H9 (cell line): Measurements from ENCODE around the gene LYST. TPM values are rescaled to one million over a fixed set of nuclear protein-coding genes. Genes with fewer than 3 reads are reported as not detected.

Source experiments
- DNase-seq: peaks from one replicate; pipeline ENCODE4 v3.0.0-alpha.2; 2017
- H2AFZ ChIP-seq: one replicate; pipeline ENCODE4 v1.6.1; 2013; ENCODE audit warnings: mild to moderate bottlenecking, low read length, control low read depth, moderate library complexity
- H2AK5ac ChIP-seq: 2 replicates; pipeline ENCODE4 v1.6.1; 2013; ENCODE audit warnings: low read length, control low read depth, mixed read lengths; ENCODE audit not compliant: insufficient read length
- H2BK120ac ChIP-seq: one replicate; pipeline ENCODE4 v1.6.1; 2013; ENCODE audit warnings: low read depth, mild to moderate bottlenecking, low read length, control low read depth, inconsistent platforms; ENCODE audit not compliant: poor library complexity, severe bottlenecking
- H2BK12ac ChIP-seq: 2 replicates; pipeline ENCODE4 v1.6.1; 2013; ENCODE audit warnings: low read length, control low read depth, mixed read lengths, low read depth; ENCODE audit not compliant: insufficient read length
- H2BK15ac ChIP-seq: 2 replicates; pipeline ENCODE4 v1.6.1; 2013; ENCODE audit warnings: low read depth, low read length, control low read depth
- H2BK20ac ChIP-seq: one replicate; pipeline ENCODE4 v1.6.1; 2013; ENCODE audit warnings: low read depth, mild to moderate bottlenecking, low read length, control low read depth, inconsistent platforms; ENCODE audit not compliant: poor library complexity, severe bottlenecking
- H2BK5ac ChIP-seq: 2 replicates; pipeline ENCODE4 v1.6.1; 2013; ENCODE audit warnings: low read length, control low read depth, mixed read lengths; ENCODE audit not compliant: insufficient read length
- H3K14ac ChIP-seq: 2 replicates; pipeline ENCODE4 v1.6.1; 2013; ENCODE audit warnings: low read length, control low read depth; ENCODE audit not compliant: insufficient read depth
- H3K18ac ChIP-seq: 2 replicates; pipeline ENCODE4 v1.6.1; 2013; ENCODE audit warnings: low read depth, mild to moderate bottlenecking, mixed read lengths, low read length, control low read depth; ENCODE audit not compliant: insufficient read length
- H3K23ac ChIP-seq: 2 replicates; pipeline ENCODE4 v1.6.1; 2013; ENCODE audit warnings: low read length, control low read depth, mixed read lengths, low read depth; ENCODE audit not compliant: insufficient read length
- H3K23me2 ChIP-seq: 2 replicates; pipeline ENCODE4 v1.6.1; 2013; ENCODE audit warnings: low read depth, mild to moderate bottlenecking, mixed read lengths, low read length, control low read depth; ENCODE audit not compliant: insufficient read length, poor library complexity, severe bottlenecking
- H3K27ac ChIP-seq: 2 replicates; pipeline ENCODE4 v1.5.1; 2013; ENCODE audit warnings: low read length, control low read depth, mixed read lengths, low read depth; ENCODE audit not compliant: insufficient read length
- H3K27me3 ChIP-seq: 2 replicates; pipeline ENCODE4 v1.6.1; 2013; ENCODE audit warnings: low read length, control low read depth, inconsistent platforms; ENCODE audit not compliant: insufficient read depth
- H3K4ac ChIP-seq: 2 replicates; pipeline ENCODE4 v1.6.1; 2013; ENCODE audit warnings: low read depth, mild to moderate bottlenecking, control low read depth, inconsistent platforms, low read length, moderate library complexity
- H3K4me1 ChIP-seq: 2 replicates; pipeline ENCODE4 v1.6.1; 2013; ENCODE audit warnings: low read length, control low read depth, inconsistent platforms; ENCODE audit not compliant: insufficient read depth
- H3K4me2 ChIP-seq: 2 replicates; pipeline ENCODE4 v1.6.1; 2013; ENCODE audit warnings: low read length, control low read depth, mixed read lengths; ENCODE audit not compliant: insufficient read length, insufficient read depth
- H3K56ac ChIP-seq: 2 replicates; pipeline ENCODE4 v1.6.1; 2013; ENCODE audit warnings: low read depth, mild to moderate bottlenecking, mixed read lengths, low read length, control low read depth; ENCODE audit not compliant: insufficient read length
- H3K79me1 ChIP-seq: 2 replicates; pipeline ENCODE4 v1.6.1; 2013; ENCODE audit warnings: low read depth, mild to moderate bottlenecking, moderate library complexity, low read length, control low read depth, inconsistent platforms; ENCODE audit not compliant: insufficient read depth, poor library complexity, severe bottlenecking
- H3K79me2 ChIP-seq: 2 replicates; pipeline ENCODE4 v1.6.1; 2013; ENCODE audit warnings: low read length, control low read depth, inconsistent platforms; ENCODE audit not compliant: insufficient read depth
- H3K9ac ChIP-seq: 2 replicates; pipeline ENCODE4 v1.6.1; 2013; ENCODE audit warnings: low read length, control low read depth, mixed read lengths; ENCODE audit not compliant: insufficient read length; ENCODE audit errors: extremely low read depth
- H3K9me3 ChIP-seq: one replicate; pipeline ENCODE4 v1.6.1; 2013; ENCODE audit warnings: low read depth, low read length, inconsistent platforms; ENCODE audit not compliant: control insufficient read depth
- H3T11ph ChIP-seq: one replicate; pipeline ENCODE4 v1.6.1; 2013; ENCODE audit warnings: mild to moderate bottlenecking, low read length, control low read depth, inconsistent platforms
- H4K20me1 ChIP-seq: one replicate; pipeline ENCODE4 v1.6.1; 2013; ENCODE audit not compliant: control insufficient read depth, insufficient read length, insufficient read depth
- H4K5ac ChIP-seq: 2 replicates; pipeline ENCODE4 v1.6.1; 2013; ENCODE audit warnings: low read depth, mild to moderate bottlenecking, mixed read lengths, low read length, control low read depth; ENCODE audit not compliant: insufficient read length
- H4K8ac ChIP-seq: replicated peaks from 2 replicates; pipeline ENCODE4 v1.6.1; 2013; ENCODE audit warnings: low read length, control low read depth, mixed read lengths, low read depth; ENCODE audit not compliant: insufficient read length
- H4K91ac ChIP-seq: 2 replicates; pipeline ENCODE4 v1.6.1; 2013; ENCODE audit warnings: low read depth, mild to moderate bottlenecking, moderate library complexity, mixed read lengths, low read length, control low read depth; ENCODE audit not compliant: insufficient read length
- H3K27ac Mint-ChIP-seq, 3 experiments: 2 replicates in 2 of 3; 3 replicates in 1 of 3; pipeline ENCODE4 v1.8.0; 2020 to 2021; ENCODE audit warnings: mixed read lengths in 3 of 3, mild to moderate bottlenecking in 1 of 3, moderate library complexity in 1 of 3
- H3K27me3 Mint-ChIP-seq: 2 replicates; pipeline ENCODE4 v1.8.0; 2021; ENCODE audit warnings: low read depth, mild to moderate bottlenecking, moderate library complexity, mixed read lengths
- H3K36me3 Mint-ChIP-seq, 3 experiments: 2 replicates in 2 of 3; 3 replicates in 1 of 3; pipeline ENCODE4 v1.8.0; 2020 to 2021; ENCODE audit warnings: low read depth in 3 of 3, mixed read lengths in 3 of 3; ENCODE audit not compliant: insufficient read depth in 1 of 3
- H3K4me1 Mint-ChIP-seq, 2 experiments: 2 replicates each; pipeline ENCODE4 v1.8.0; 2020; ENCODE audit warnings: mixed read lengths in 2 of 2
- H3K4me3 Mint-ChIP-seq, 2 experiments: 2 replicates in 1 of 2; 3 replicates in 1 of 2; pipeline ENCODE4 v1.8.0; 2020 to 2021; ENCODE audit warnings: mild to moderate bottlenecking in 2 of 2, mixed read lengths in 2 of 2, moderate library complexity in 1 of 2
- H3K9me3 Mint-ChIP-seq, 2 experiments: 2 replicates in 1 of 2; 3 replicates in 1 of 2; pipeline ENCODE4 v1.8.0; 2020; ENCODE audit warnings: mild to moderate bottlenecking in 2 of 2, mixed read lengths in 2 of 2, moderate library complexity in 1 of 2
- WGBS: extraction: QIAGEN DNeasy Blood & Tissue Kit; methylation state at CpG from one replicate; pipeline ENCODE4 v1.1.7; 2013; ENCODE audit warnings: missing lambda C conversion rate, low lambda C conversion rate, mixed read lengths; ENCODE audit not compliant: insufficient read length; ENCODE audit errors: extremely low coverage; 5-methylcytosine and 5-hydroxymethylcytosine counted together
- total RNA-seq: library from RNA; stranded (reverse); gene quantifications from 2 replicates; pipeline ENCODE4 v1.2.1, GENCODE V29; 2021
- TF ChIP-seq, protein P1 (sequence below): fragments of 200-600 bp; sonication (generic); conservative IDR thresholded peaks from 3 replicates; pipeline ENCODE4 v1.8.0; 2021; ENCODE audit warnings: antibody characterized with exemption, mild to moderate bottlenecking

LYST gene
- total RNA-seq, 1 experiment from 2014 or later: 0.13 TPM

DNA sequence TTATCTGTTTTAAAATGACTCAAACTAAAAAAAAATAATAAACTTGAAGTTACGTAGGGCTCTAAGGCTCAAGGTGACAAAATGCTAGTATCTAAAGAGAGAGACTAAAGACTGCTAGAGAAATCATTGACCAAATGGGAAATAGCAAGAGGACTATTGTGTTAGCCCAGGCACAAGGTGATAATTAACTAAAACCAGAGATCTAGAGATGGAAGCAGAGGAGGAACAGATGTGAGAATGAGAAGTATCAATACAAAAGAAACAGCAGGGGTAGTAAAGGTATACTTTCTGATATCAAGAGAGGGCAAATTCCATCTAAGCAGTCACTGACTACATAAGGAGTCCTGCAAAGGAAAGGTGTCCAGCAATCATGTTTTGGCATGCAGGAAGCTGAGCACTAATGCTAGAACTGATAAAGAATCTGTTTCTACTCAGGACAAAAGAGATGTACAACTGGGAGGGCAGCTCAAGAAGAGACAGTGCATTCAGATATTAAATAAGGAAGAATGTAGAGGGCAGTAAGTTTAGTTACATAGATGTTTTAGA, 116.9 kb downstream of the LYST start:
- Histone ChIP-seq H2BK12ac (no peak overlapping the region), H2BK120ac (no peak overlapping the region), H3K9ac (no peak overlapping the region), H3K14ac (no peak overlapping the region), H2BK15ac (no peak overlapping the region), H3K18ac (no peak overlapping the region), H2AK5ac (no peak overlapping the region), H3K23ac (no peak overlapping the region), H3K9me3 (no peaks in the 10 kb centered on the region), H2BK20ac (no peak overlapping the region), H2BK5ac (no peak overlapping the region), H3K79me1 (no peaks in the 10 kb centered on the region), H3K4me2 (no peak overlapping the region), H3K4ac (no peak overlapping the region), H4K5ac (no peak overlapping the region), H3K56ac (no peak overlapping the region), H4K8ac (no peak overlapping the region), H4K20me1 (no peaks in the 10 kb centered on the region), H3K27ac (no peak overlapping the region), H3K79me2 (no peaks in the 10 kb centered on the region), H3T11ph (no peak overlapping the region), H2AFZ (no peak overlapping the region), H4K91ac (no peak overlapping the region), H3K4me1 (no peaks in the 10 kb centered on the region), H3K23me2 (no peaks in the 10 kb centered on the region), H3K27me3 (no peaks in the 10 kb centered on the region)
- no peak overlapping the region for H3K4me3 Mint-ChIP-seq
- no peak overlapping the region; a peak in 1 of 7 replicates for H3K27ac Mint-ChIP-seq
- H3K4me1 Mint-ChIP-seq: 0 out of 4 replicates have a peak, but pooled peaks cover 0 to 2% of the 10 kb centered on the region in 2 experiments
- TF ChIP-seq, protein P1, sequence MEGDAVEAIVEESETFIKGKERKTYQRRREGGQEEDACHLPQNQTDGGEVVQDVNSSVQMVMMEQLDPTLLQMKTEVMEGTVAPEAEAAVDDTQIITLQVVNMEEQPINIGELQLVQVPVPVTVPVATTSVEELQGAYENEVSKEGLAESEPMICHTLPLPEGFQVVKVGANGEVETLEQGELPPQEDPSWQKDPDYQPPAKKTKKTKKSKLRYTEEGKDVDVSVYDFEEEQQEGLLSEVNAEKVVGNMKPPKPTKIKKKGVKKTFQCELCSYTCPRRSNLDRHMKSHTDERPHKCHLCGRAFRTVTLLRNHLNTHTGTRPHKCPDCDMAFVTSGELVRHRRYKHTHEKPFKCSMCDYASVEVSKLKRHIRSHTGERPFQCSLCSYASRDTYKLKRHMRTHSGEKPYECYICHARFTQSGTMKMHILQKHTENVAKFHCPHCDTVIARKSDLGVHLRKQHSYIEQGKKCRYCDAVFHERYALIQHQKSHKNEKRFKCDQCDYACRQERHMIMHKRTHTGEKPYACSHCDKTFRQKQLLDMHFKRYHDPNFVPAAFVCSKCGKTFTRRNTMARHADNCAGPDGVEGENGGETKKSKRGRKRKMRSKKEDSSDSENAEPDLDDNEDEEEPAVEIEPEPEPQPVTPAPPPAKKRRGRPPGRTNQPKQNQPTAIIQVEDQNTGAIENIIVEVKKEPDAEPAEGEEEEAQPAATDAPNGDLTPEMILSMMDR: no peak
- H3K27me3 Mint-ChIP-seq: no peaks in the 10 kb centered on the region
- H3K9me3 Mint-ChIP-seq: no peaks in the 10 kb centered on the region
- no peaks in the 10 kb centered on the region for H3K36me3 Mint-ChIP-seq
- WGBS: no CpG with 5 or more reads among the region's 1 CpG
- no peak for DNase-seq
